B cell (primary cell): ENCODE data around the gene OR4K14. TPM values are rescaled to one million over a fixed set of nuclear protein-coding genes. Genes with fewer than 3 reads are reported as not detected.

ENCODE experiments used
- ATAC-seq: fragments of 200-7000 bp; cut with Tn5 transposase; one replicate; pipeline ENCODE4 v1.10.0; 2021; ENCODE audit warnings: low read depth, mild to moderate bottlenecking, moderate number of reproducible peaks, moderate library complexity
- CTCF ChIA-PET: fragments of 350-600 bp; sonication (Branson Sonifier 250); formaldehyde crosslinking; loops from one replicate; lab custom pipeline; 2021; ENCODE audit warnings: antibody characterized with exemption, inconsistent platforms; lab: Charles Lee
- POLR2A ChIA-PET: fragments of 350-600 bp; sonication (Branson Sonifier 250); formaldehyde crosslinking; loops from one replicate; lab custom pipeline; 2021; ENCODE audit warnings: antibody characterized with exemption; lab: Charles Lee
- DNase-seq: peaks from one replicate; pipeline ENCODE4 v3.0.0; 2013
- H2AFZ ChIP-seq: 2 replicates; pipeline ENCODE4 v1.6.1; 2012; ENCODE audit warnings: mild to moderate bottlenecking, low read depth, low read length; ENCODE audit not compliant: insufficient read depth, poor library complexity, severe bottlenecking
- H3K27ac ChIP-seq, 2 donors: 1 replicate in 1 of 2; 2 replicates in 1 of 2; pipeline ENCODE4 v1.5.1; 2012 to 2013; ENCODE audit warnings: low read length in 2 of 2, mild to moderate bottlenecking in 2 of 2, moderate library complexity in 1 of 2
- H3K27me3 ChIP-seq, 4 experiments: fragments of 200-600 bp in 1 of 4; sonication (generic) in 1 of 4; replicated peaks in 1 of 4; 1 replicate in 2 of 4; 2 replicates in 2 of 4; pipeline versions ENCODE4 v1.6.1 to v1.7.0; 2013 to 2016; ENCODE audit warnings: low read length in 3 of 4, mild to moderate bottlenecking in 2 of 4, mixed read lengths in 1 of 4, moderate library complexity in 1 of 4; ENCODE audit not compliant: insufficient read depth in 4 of 4, control insufficient read depth in 3 of 4; ENCODE audit errors: control extremely low read depth in 1 of 4
- H3K36me3 ChIP-seq, 2 experiments: replicated peaks in 1 of 2; 1 replicate in 1 of 2; 2 replicates in 1 of 2; pipeline versions ENCODE4 v1.6.1 to v1.7.1; 2013; ENCODE audit warnings: low read length in 1 of 2; ENCODE audit not compliant: insufficient read depth in 2 of 2, control insufficient read depth in 1 of 2; ENCODE audit errors: control extremely low read depth in 1 of 2, extremely low read depth in 1 of 2
- H3K4me1 ChIP-seq, 2 donors: fragments of 200-600 bp in 1 of 2; sonication (generic) in 1 of 2; 1 replicate in 1 of 2; 2 replicates in 1 of 2; pipeline versions ENCODE4 v1.5.1 to v1.6.1; 2013 to 2017; ENCODE audit warnings: low read length in 2 of 2; ENCODE audit not compliant: control insufficient read depth in 2 of 2, insufficient read depth in 2 of 2
- H3K4me2 ChIP-seq: replicated peaks from 2 replicates; pipeline ENCODE3; 2012; ENCODE audit warnings: mild to moderate bottlenecking, low read depth, low read length; ENCODE audit not compliant: poor library complexity, severe bottlenecking
- H3K4me3 ChIP-seq, 5 experiments: fragments of 200-600 bp in 1 of 5; sonication (generic) in 1 of 5; 1 replicate in 3 of 5; 2 replicates in 2 of 5; pipeline versions ENCODE4 v1.5.1 to v1.7.0; 2011 to 2016; ENCODE audit warnings: low read length in 4 of 5, mild to moderate bottlenecking in 4 of 5, low read depth in 2 of 5, control low read depth in 1 of 5, moderate library complexity in 1 of 5; ENCODE audit not compliant: insufficient read depth in 1 of 5; ENCODE audit errors: control extremely low read depth in 1 of 5, extremely low read depth in 1 of 5
- H3K79me2 ChIP-seq: fragments of 200-600 bp; sonication (generic); one replicate; pipeline ENCODE4 v1.6.0; 2016; ENCODE audit warnings: low read length; ENCODE audit not compliant: control insufficient read depth, insufficient read depth
- H3K9ac ChIP-seq: fragments of 200-600 bp; sonication (generic); 2 replicates; pipeline ENCODE4 v1.6.1; 2017; ENCODE audit warnings: mild to moderate bottlenecking, low read length, moderate library complexity
- H3K9me3 ChIP-seq, 3 donors: one replicate each; pipeline versions ENCODE4 v1.6.1 to v1.7.1; 2013; ENCODE audit warnings: low read length in 2 of 3; ENCODE audit not compliant: control insufficient read depth in 2 of 3, insufficient read depth in 1 of 3; ENCODE audit errors: control extremely low read depth in 1 of 3
- H4K20me1 ChIP-seq: 2 replicates; pipeline ENCODE4 v1.6.0; 2012; ENCODE audit warnings: mild to moderate bottlenecking, low read length; ENCODE audit not compliant: insufficient read depth, control insufficient read depth, poor library complexity, severe bottlenecking
- H3K27ac Mint-ChIP-seq: one replicate; pipeline ENCODE4 v1.8.0; 2021; ENCODE audit warnings: mixed read lengths
- H3K27me3 Mint-ChIP-seq: one replicate; pipeline ENCODE4 v1.8.0; 2021; ENCODE audit warnings: mixed read lengths
- H3K4me1 Mint-ChIP-seq: one replicate; pipeline ENCODE4 v1.8.0; 2021; ENCODE audit warnings: mixed read lengths
- H3K4me3 Mint-ChIP-seq: one replicate; pipeline ENCODE4 v1.8.0; 2021; ENCODE audit warnings: mixed read lengths
- H3K9me3 Mint-ChIP-seq: one replicate; pipeline ENCODE4 v1.8.0; 2022; ENCODE audit warnings: mixed read lengths; ENCODE audit not compliant: insufficient read depth
- CTCF ChIP-seq: fragments of 200-600 bp; IDR thresholded peaks from one replicate; pipeline ENCODE4 v1.8.0; 2022; ENCODE audit warnings: antibody characterized with exemption, mild to moderate bottlenecking
- EZH2 ChIP-seq: IDR thresholded peaks from 2 replicates; pipeline ENCODE4 v1.6.1; 2012; ENCODE audit warnings: borderline replicate concordance, low read depth, mild to moderate bottlenecking, moderate library complexity, low read length; ENCODE audit not compliant: insufficient read depth, poor library complexity, severe bottlenecking
- WGBS: methylation state at CpG from one replicate; pipeline ENCODE4 v1.1.5; 2013; ENCODE audit warnings: missing lambda C conversion rate; ENCODE audit not compliant: insufficient coverage; 5-methylcytosine and 5-hydroxymethylcytosine counted together
- intact Hi-C: fragments of 100-400 bp; cut with micrococcal nuclease; formaldehyde crosslinking; loops from one replicate; pipeline ENCODE4 v1.10.0; 2022
- polyA plus RNA-seq: library from polyadenylated mRNA; depleted of rRNA; stranded (reverse); fragments of >200 nt; gene quantifications from 2 replicates; pipeline ENCODE4 v1.2.3, GENCODE V29; 2012
- total RNA-seq, 2 donors: library from RNA; stranded (reverse); fragments of 120-200 nt in 1 of 2; gene quantifications; 1 replicate in 1 of 2; 2 replicates in 1 of 2; pipeline versions ENCODE4 v1.2.3 to v1.2.4, GENCODE V29; 2013 to 2022

Gene OR4K14
- total and polyA plus RNA-seq, 2 donors (not counting 1 experiment from before 2014, with no cell fraction given) = not detected

- no peak for DNase-seq
- TF ChIP-seq EZH2 = no peak
- no peak for TF ChIP-seq CTCF
Observed at GRCh38 chr14:20002319-20002718, 16.8 kb downstream of the OR4K14 start.

GRCh38 chr14:20001863-20002262, 17.2 kb downstream of the OR4K14 start, which contains the start of gene OR4Q2:
TSS of gene OR4Q2 (plus strand) at chr14:20002163.
- no peak for TF ChIP-seq CTCF
- TF ChIP-seq EZH2 = no peak
- Histone ChIP-seq H3K9me3 (peaks cover 0 to 2% (median 0%) of the 10 kb centered on the region in 3 donors), H2AFZ (no peak within 1 kb of the TSS), H3K36me3 (no peaks in the 10 kb centered on the region), H3K27ac (no peak within 1 kb of the TSS), H3K9ac (no peak within 1 kb of the TSS), H4K20me1 (no peaks in the 10 kb centered on the region), H3K4me3 (no peak within 1 kb of the TSS), H3K79me2 (no peaks in the 10 kb centered on the region), H3K4me1 (no peaks in the 10 kb centered on the region), H3K27me3 (no peaks in the 10 kb centered on the region), H3K4me2 (no peak within 1 kb of the TSS)
- Mint-ChIP-seq H3K4me3 (no peak within 1 kb of the TSS), H3K27ac (no peak within 1 kb of the TSS), H3K4me1 (no peaks in the 10 kb centered on the region), H3K27me3 (no peaks in the 10 kb centered on the region), H3K9me3 (no peaks in the 10 kb centered on the region)
- POLR2A ChIA-PET = no interaction called here
- no peak for ATAC-seq
- CTCF ChIA-PET = no interaction called here
- DNase-seq = no peak
- intact Hi-C loops = no loop called here

More at GRCh38 chr14:20002319-20002718, 16.8 kb downstream of the OR4K14 start:
- ChIA-PET CTCF (no interaction called here), POLR2A (no interaction called here)
- intact Hi-C loops = no loop called here
- 75% methylated on average over 4 of the region's 7 CpGs for WGBS
- no peak overlapping the region for H3K9ac ChIP-seq
- H3K9me3 Mint-ChIP-seq = no peaks in the 10 kb centered on the region
- H3K27ac ChIP-seq = no peak overlapping the region
- ATAC-seq = no peak
- no peaks in the 10 kb centered on the region for H3K36me3 ChIP-seq
- H3K9me3 ChIP-seq = peaks cover 0 to 2% (median 0%) of the 10 kb centered on the region in 3 donors
- no peaks in the 10 kb centered on the region for H3K79me2 ChIP-seq
- H3K27me3 ChIP-seq = no peaks in the 10 kb centered on the region
- no peaks in the 10 kb centered on the region for H3K27me3 Mint-ChIP-seq
- no peak overlapping the region for H3K4me3 ChIP-seq
- no peaks in the 10 kb centered on the region for H3K4me1 ChIP-seq
- no peak overlapping the region for H3K4me2 ChIP-seq
- H3K27ac Mint-ChIP-seq = no peak overlapping the region
- no peaks in the 10 kb centered on the region for H3K4me1 Mint-ChIP-seq
- no peak overlapping the region for H3K4me3 Mint-ChIP-seq
- H2AFZ ChIP-seq = no peak overlapping the region
- H4K20me1 ChIP-seq = no peaks in the 10 kb centered on the region
